Endothelial cell of umbilical vein (primary cell): ENCODE measurements around the gene DPH2. TPM values are rescaled to one million over a fixed set of nuclear protein-coding genes. Genes with fewer than 3 reads are reported as not detected.

ENCODE experiments used
- BruUV-seq: library from RNA; stranded (reverse); fragments of 400-500 nt; replicated peaks from 2 replicates; lab custom pipeline; 2021; lab: Mats Ljungman, UMichigan
- CTCF ChIA-PET: fragments of 300-600, 350-600 bp; sonication (Branson Sonifier 250); formaldehyde crosslinking; loops from one replicate; lab custom pipeline; 2021; ENCODE audit warnings: antibody characterized with exemption, inconsistent platforms; lab: Charles Lee
- POLR2A ChIA-PET: fragments of 300-600, 350-600 bp; sonication (Branson Sonifier 250); formaldehyde crosslinking; loops from one replicate; lab custom pipeline; 2021; ENCODE audit warnings: antibody characterized with exemption, inconsistent platforms; lab: Charles Lee
- DNase-seq: peaks from one replicate; pipeline ENCODE4 v3.0.0-alpha.2; 2011; ENCODE audit warnings: low read depth, low spot score
- FAIRE-seq: peaks from 2 replicates; lab custom pipeline; 2011; peaks lifted over from hg19 to GRCh38; lab: Jason Lieb, UNC
- H2AFZ ChIP-seq: 2 replicates; pipeline ENCODE4 v1.6.0; 2012; ENCODE audit warnings: low read depth, low read length, control low read depth, inconsistent platforms
- H3K27ac ChIP-seq: 2 replicates; pipeline ENCODE4 v1.5.1; 2011; ENCODE audit warnings: low read depth, mild to moderate bottlenecking, control low read depth, low read length, moderate library complexity; ENCODE audit not compliant: insufficient read depth
- H3K27me3 ChIP-seq, 2 experiments: 2 replicates each; pipeline versions ENCODE4 v1.6.0 to v1.6.1; 2011; ENCODE audit warnings: low read length in 2 of 2, mixed read lengths in 1 of 2; ENCODE audit not compliant: control insufficient read depth in 2 of 2, insufficient read depth in 2 of 2
- H3K36me3 ChIP-seq, 2 experiments: 2 replicates in 1 of 2; 3 replicates in 1 of 2; pipeline ENCODE4 v1.5.1; 2011; ENCODE audit warnings: low read length in 2 of 2, mild to moderate bottlenecking in 1 of 2, moderate library complexity in 1 of 2; ENCODE audit not compliant: control insufficient read depth in 2 of 2, insufficient read depth in 2 of 2; ENCODE audit errors: extremely low read depth in 1 of 2
- H3K4me1 ChIP-seq: 3 replicates; pipeline ENCODE4 v1.5.1; 2011; ENCODE audit warnings: mild to moderate bottlenecking, low read length; ENCODE audit not compliant: control insufficient read depth, insufficient read depth; ENCODE audit errors: extremely low read depth
- H3K4me2 ChIP-seq: 2 replicates; pipeline ENCODE4 v1.6.1; 2011; ENCODE audit warnings: low read length, control low read depth, mixed read lengths; ENCODE audit not compliant: insufficient read depth
- H3K4me3 ChIP-seq, 3 experiments: fragments of 200-600 bp in 1 of 3; sonication (generic), shearing (Covaris generic) in 1 of 3; replicated peaks in 1 of 3; 2 replicates each; pipeline ENCODE4 v1.5.1; 2011 to 2016; ENCODE audit warnings: control low read depth in 3 of 3, low read length in 3 of 3, mild to moderate bottlenecking in 2 of 3, inconsistent platforms in 1 of 3, low read depth in 1 of 3, moderate library complexity in 1 of 3; ENCODE audit not compliant: insufficient read depth in 1 of 3
- H3K79me2 ChIP-seq: 2 replicates; pipeline ENCODE4 v1.6.0; 2012; ENCODE audit warnings: low read length, inconsistent platforms; ENCODE audit not compliant: control insufficient read depth, insufficient read depth
- H3K9ac ChIP-seq: replicated peaks from 2 replicates; pipeline ENCODE3; 2011; ENCODE audit warnings: low read length, control low read depth; ENCODE audit not compliant: insufficient read depth; ENCODE audit errors: extremely low read depth
- H3K9me1 ChIP-seq: replicated peaks from 3 replicates; pipeline ENCODE4 v1.6.0; 2011; ENCODE audit warnings: mild to moderate bottlenecking, low read length; ENCODE audit not compliant: control insufficient read depth, insufficient read depth; ENCODE audit errors: extremely low read depth
- H3K9me3 ChIP-seq: replicated peaks from 2 replicates; pipeline ENCODE4 v1.5.1; 2012; ENCODE audit warnings: low read length, inconsistent platforms; ENCODE audit not compliant: control insufficient read depth, insufficient read depth
- H4K20me1 ChIP-seq: replicated peaks from 2 replicates; pipeline ENCODE3; 2011; ENCODE audit warnings: mild to moderate bottlenecking, low read length; ENCODE audit not compliant: control insufficient read depth, insufficient read depth; ENCODE audit errors: extremely low read depth
- EZH2 ChIP-seq: IDR thresholded peaks from 2 replicates; pipeline ENCODE4 v1.6.1; 2012; ENCODE audit warnings: borderline replicate concordance, low read depth, mild to moderate bottlenecking, moderate library complexity, low read length, inconsistent platforms; ENCODE audit not compliant: severe bottlenecking
- FOS ChIP-seq: IDR thresholded peaks from 2 replicates; pipeline ENCODE4 v1.6.1; 2011; ENCODE audit warnings: mild to moderate bottlenecking, low read length, moderate library complexity, borderline replicate concordance; ENCODE audit not compliant: insufficient read depth
- JUN ChIP-seq: IDR thresholded peaks from 2 replicates; pipeline ENCODE4 v1.6.1; 2011; ENCODE audit warnings: borderline replicate concordance, low read depth; ENCODE audit not compliant: insufficient read length, insufficient read depth
- dilution Hi-C: fragments of 300-500 bp; cut with MboI; formaldehyde crosslinking; loops from one replicate; pipeline ENCODE4 v1.15.0; 2019; ENCODE audit warnings: low sequenced_read_pairs; ENCODE audit not compliant: extremely low pct_ligation_motif_present
- intact Hi-C: fragments of 100-400 bp; cut with micrococcal nuclease; formaldehyde crosslinking; loops from one replicate; pipeline ENCODE4 v1.10.0; 2022
- polyA plus RNA-seq, 4 experiments: library from polyadenylated mRNA; depleted of rRNA in 3 of 4; stranded (reverse) in 3 of 4; unstranded in 1 of 4; fragments of >200 nt; gene quantifications; 2 replicates each; pipeline versions ENCODE4 v1.2.1 to v1.2.3, GENCODE V29; 2011 to 2012; ENCODE audit warnings: missing spikeins in 1 of 4
- total RNA-seq: library from RNA; stranded (reverse); gene quantifications from 2 replicates; pipeline ENCODE4 v1.2.3, GENCODE V29; 2021
- TF ChIP-seq, protein P1 (sequence below), 2 donors: IDR thresholded peaks; 1 replicate in 1 of 2; 2 replicates in 1 of 2; pipeline ENCODE4 v1.5.1; 2011; ENCODE audit warnings: low read length in 2 of 2, mild to moderate bottlenecking in 2 of 2, moderate library complexity in 2 of 2, control low read depth in 1 of 2, inconsistent platforms in 1 of 2, low read depth in 1 of 2; ENCODE audit not compliant: insufficient read depth in 1 of 2; ENCODE audit errors: extremely low read depth in 1 of 2
- TF ChIP-seq, protein P2 (sequence below): IDR thresholded peaks from 2 replicates; pipeline ENCODE4 v1.6.1; 2011; ENCODE audit not compliant: insufficient read depth, insufficient read length

The DPH2 gene
- total and polyA plus RNA-seq, 2 donors (not counting 3 experiments of a cell fraction or from before 2014, with no cell fraction given), result 28.1 to 59.1 TPM

DNA sequence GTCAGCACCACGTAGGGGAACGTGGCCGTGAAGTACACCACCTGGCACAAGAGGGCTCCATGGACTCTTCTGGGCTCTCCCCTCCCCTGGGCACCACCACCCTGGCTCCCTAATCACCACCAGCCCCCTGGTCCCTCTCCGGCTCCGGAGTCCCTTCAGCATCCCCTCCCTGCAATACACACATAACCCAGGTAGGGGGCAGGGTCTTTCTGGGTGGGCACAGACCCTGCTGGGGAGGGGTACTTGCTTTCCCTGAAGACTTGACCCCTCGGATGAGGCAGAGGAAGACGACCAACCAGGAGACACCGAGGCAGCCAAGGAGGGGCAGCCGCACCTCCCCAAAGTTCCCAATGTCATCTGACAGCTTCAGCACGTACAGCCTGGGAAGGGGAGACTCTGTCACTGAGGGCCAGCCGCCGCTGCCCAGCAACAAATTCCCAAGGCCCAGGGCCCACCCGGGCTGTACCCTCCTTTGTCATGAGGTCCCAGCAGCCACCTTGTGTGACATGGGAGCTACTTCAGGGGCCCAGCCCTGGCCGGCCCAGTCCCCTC, 32.9 kb downstream of the DPH2 start:
- H3K9ac ChIP-seq, result no peak overlapping the region
- TF ChIP-seq EZH2 (no peak), JUN (no peak)
- TF ChIP-seq, protein P1, sequence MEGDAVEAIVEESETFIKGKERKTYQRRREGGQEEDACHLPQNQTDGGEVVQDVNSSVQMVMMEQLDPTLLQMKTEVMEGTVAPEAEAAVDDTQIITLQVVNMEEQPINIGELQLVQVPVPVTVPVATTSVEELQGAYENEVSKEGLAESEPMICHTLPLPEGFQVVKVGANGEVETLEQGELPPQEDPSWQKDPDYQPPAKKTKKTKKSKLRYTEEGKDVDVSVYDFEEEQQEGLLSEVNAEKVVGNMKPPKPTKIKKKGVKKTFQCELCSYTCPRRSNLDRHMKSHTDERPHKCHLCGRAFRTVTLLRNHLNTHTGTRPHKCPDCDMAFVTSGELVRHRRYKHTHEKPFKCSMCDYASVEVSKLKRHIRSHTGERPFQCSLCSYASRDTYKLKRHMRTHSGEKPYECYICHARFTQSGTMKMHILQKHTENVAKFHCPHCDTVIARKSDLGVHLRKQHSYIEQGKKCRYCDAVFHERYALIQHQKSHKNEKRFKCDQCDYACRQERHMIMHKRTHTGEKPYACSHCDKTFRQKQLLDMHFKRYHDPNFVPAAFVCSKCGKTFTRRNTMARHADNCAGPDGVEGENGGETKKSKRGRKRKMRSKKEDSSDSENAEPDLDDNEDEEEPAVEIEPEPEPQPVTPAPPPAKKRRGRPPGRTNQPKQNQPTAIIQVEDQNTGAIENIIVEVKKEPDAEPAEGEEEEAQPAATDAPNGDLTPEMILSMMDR (IDR thresholded peaks at IDR 0.05; ENCODE audit: extremely low read depth in 1 of 2, insufficient read depth in 1 of 2, low read depth in 1 of 2, low read length in 2 of 2), result peak in 1 of 2 donors; percentile 26
- H3K4me1 ChIP-seq, result no peaks in the 10 kb centered on the region
- ChIA-PET CTCF (interaction anchor here (0.7 to 4.5 kb wide), 6 partner anchors 10 to 239 kb away, joined by 3 to 21 read pairs (median 5); no protein-coding TSS in a partner anchor), POLR2A (no interaction called here)
- H3K9me1 ChIP-seq, result no peaks in the 10 kb centered on the region
- dilution Hi-C loops (no loop called here), intact Hi-C loops (loop anchor here (10.0 kb wide), 1 partner anchor 212 kb away; the partner anchor contains the start of gene DMAP1)
- no peak overlapping the region for H3K4me3 ChIP-seq
- no peaks in the 10 kb centered on the region for H3K9me3 ChIP-seq
- H3K79me2 ChIP-seq, result no peaks in the 10 kb centered on the region
- no TSS peak for BruUV-seq
- no peak overlapping the region for H3K4me2 ChIP-seq
- H2AFZ ChIP-seq, result no peak overlapping the region
- H4K20me1 ChIP-seq, result no peaks in the 10 kb centered on the region
- H3K36me3 ChIP-seq, result no peaks in the 10 kb centered on the region
- DNase-seq, result no peak
- no peak overlapping the region for H3K27ac ChIP-seq
- no peak for FAIRE-seq
- H3K27me3 ChIP-seq, result no peaks in the 10 kb centered on the region

DNA sequence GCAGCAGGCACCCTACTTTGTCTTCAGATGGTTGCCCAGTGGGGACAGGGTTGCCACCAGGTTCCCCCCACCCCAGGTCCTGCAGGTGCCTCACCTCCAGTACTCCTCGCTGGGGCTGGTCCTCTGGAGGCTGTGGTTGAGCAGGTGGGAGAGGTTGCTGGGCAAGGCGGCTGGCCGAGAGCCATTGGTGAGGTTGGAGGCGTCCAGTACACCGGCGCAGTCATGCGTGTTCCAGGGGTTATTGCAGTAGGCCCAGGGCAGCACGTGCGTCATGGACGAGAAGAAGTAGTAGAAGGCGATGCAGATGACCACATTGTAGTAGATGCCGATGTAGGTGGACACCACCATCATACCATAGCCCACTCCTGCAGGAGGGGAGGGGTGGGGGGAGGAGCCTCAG, 38.4 kb downstream of the DPH2 start:
- no peak overlapping the region for H3K27ac ChIP-seq
- TF ChIP-seq, protein P1 (IDR thresholded peaks at IDR 0.05; ENCODE audit: extremely low read depth in 1 of 2, insufficient read depth in 1 of 2, low read depth in 1 of 2, low read length in 2 of 2), result no peak
- TF ChIP-seq, protein P2, sequence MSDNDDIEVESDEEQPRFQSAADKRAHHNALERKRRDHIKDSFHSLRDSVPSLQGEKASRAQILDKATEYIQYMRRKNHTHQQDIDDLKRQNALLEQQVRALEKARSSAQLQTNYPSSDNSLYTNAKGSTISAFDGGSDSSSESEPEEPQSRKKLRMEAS, result no peak
- TF ChIP-seq JUN (no peak), FOS (no peak)
- H3K27me3 ChIP-seq, result no peaks in the 10 kb centered on the region
- intact Hi-C loops, result loop anchor here (5.0 to 10.0 kb wide), 3 partner anchors 207 to 589 kb away; partner anchors contain the start of gene DMAP1
- ChIA-PET CTCF (interaction anchor here (1.5 kb wide), 1 partner anchor 28 kb away, joined by 5 read pairs; no protein-coding TSS in a partner anchor), POLR2A (no interaction called here)
- H3K79me2 ChIP-seq, result no peaks in the 10 kb centered on the region
- H3K9me1 ChIP-seq, result no peaks in the 10 kb centered on the region
- H3K4me3 ChIP-seq, result no peak overlapping the region
- H3K4me1 ChIP-seq, result no peaks in the 10 kb centered on the region
- FAIRE-seq (no peak), DNase-seq (no peak)
- BruUV-seq, result no TSS peak
- dilution Hi-C loops, result no loop called here
- no peaks in the 10 kb centered on the region for H3K36me3 ChIP-seq
- no peak overlapping the region for H3K9ac ChIP-seq
- H4K20me1 ChIP-seq, result no peaks in the 10 kb centered on the region
- no peak overlapping the region for H2AFZ ChIP-seq
- no peak overlapping the region for H3K4me2 ChIP-seq
- no peaks in the 10 kb centered on the region for H3K9me3 ChIP-seq
